SW480 (cell line): ENCODE results near the gene CHRM4.

Source experiments
- DNase-seq: peaks from one replicate; pipeline ENCODE4 v3.0.0-alpha.2; 2016; ENCODE audit warnings: low spot score

CHRM4 gene

DNA sequence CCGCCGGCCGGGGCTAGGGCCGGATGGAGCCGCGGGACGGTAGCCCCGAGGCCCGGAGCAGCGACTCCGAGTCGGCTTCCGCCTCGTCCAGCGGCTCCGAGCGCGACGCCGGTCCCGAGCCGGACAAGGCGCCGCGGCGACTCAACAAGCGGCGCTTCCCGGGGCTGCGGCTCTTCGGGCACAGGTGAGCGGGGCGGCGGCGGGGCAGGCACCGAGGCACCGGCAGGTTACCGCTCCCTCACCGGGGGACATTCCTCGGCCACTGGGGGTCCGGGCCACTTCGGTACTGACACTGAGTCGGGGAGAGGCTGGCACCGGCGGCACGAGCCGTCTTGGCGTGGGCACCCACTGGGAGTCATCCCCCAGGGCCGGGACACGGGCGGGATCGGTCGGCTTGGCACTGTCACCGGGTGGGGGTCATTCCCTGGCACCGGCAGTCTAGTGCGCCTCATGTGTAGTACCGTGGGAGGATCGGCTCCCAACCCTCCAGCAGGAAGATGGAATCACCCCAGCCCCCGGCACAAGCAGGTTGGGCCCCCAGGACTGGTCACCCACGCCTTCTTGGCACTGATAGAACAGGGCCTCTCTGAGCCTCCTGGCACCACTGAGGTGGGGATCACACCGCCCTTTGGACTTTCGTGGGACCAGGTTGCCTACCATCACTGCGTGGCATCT is 43.8 kb downstream of the CHRM4 start:
- no peak for DNase-seq

DNA sequence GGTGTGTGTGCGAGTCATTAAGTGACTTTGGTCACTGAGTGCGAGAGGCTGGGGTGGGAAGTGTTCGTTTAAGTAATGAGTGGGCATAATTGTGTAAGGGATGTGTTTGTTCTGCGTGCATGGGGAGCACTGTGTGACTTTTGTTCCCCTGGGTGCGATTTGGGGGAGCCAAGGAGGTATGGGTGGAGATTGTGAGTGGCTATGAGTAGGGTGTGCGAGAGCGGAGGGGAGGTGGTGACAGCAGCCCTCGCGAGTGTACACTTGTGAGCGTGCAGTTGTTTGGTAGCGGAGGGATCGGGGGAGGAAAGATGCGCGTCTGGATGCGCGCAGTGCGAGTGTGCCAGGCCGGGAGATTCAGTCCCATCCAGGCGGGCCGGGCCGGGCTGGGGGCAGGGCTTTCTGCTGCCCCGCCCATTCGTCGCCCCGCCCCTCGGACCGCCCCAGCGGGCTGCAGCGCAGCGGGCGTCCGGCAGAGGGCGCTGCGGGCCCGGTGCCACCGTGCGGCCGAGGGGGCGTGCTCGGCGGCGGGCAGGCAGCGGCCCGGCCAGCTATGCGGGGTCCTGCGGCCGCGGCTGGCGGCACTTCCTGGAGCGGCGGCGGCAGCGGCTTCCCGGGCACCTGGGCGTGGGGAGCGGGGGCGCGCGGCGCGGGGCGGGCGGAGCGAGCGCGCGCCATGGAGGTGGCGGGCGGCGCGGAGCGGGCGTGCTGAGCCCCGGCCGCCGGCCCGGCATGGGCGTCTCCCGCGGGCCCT is 44.5 kb downstream of the CHRM4 start, which contains the start of gene DGKZ:
Gene DGKZ (plus strand): TSS at position 578 of the 751 bp plus-strand sequence. CDS start 197 bp downstream, outside the sequence.
- DNase-seq, result peak; percentile 84

DNA sequence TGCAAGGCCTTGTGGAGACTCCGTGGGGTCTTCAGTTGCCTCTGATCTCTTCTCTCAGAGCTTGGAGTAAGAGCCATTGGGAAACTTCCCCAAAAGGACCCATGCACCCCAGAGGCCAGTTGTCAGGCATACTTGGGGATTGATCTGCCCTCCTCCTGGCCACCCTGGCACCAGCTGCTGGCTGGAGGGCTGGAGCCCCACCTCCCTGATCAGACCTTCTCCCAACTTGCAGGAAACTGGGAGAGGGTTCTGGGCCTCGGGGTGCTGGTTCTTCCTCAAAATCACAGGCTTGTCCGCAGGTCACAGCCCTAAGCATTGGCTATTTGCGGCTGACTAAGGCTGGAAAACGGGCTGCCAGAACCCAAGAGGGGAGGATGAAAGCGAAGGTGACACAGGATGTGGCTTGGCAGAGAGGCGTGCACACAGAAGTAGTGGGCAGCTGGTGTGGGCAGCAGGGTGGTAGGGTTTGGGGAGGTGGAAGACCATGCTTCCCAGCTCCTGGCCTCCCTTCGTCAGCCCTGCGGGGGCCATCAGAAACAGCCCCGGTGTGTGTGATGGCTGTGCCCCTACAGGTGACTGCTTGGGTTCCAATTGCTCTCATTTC is 45.6 kb downstream of the CHRM4 start:
- DNase-seq, result peak; percentile 70

DNA sequence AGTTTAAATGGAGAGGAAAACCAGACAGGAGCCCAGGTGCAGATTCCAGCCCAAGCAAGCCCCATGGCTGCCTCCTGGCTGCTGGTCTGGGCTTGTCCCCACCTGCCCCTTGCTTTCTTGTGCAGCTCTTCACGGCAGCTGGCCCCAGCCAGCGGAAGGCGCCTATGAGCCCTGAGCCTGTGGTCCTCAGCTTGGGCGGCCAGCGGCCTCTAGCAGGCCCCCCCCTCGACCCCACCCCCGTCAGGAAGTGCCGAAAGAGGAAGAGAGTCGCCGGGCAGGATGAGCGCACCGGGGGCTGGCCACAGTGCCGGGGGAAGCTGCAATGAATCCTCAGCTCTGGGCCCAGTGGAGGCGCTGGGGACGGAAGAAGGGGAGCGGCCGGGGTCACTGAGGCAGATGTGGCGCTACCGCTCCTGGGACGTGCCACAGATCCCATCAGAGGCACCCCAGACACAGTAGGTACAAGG is 46.4 kb downstream of the CHRM4 start:
- no peak for DNase-seq

DNA sequence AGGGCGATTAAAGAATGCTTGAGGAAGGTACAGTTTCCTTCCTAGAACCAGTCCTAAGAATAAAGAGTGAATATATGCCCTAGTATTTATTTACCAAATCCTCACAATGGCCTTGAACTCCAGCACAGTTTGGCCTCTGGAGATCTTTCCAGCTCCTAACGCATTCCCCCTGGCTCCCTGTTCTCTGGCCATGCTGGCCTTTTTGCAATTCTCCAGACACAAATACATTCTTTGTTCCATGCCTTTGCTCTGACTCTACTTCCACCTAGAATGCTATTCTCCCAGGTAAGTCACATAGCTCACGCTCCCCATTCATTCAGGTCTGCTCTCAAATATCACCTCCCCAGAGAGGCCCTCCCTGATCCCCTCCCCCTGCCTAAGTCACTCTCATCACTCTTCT is 48.1 kb downstream of the CHRM4 start:
- DNase-seq, result no peak

DNA sequence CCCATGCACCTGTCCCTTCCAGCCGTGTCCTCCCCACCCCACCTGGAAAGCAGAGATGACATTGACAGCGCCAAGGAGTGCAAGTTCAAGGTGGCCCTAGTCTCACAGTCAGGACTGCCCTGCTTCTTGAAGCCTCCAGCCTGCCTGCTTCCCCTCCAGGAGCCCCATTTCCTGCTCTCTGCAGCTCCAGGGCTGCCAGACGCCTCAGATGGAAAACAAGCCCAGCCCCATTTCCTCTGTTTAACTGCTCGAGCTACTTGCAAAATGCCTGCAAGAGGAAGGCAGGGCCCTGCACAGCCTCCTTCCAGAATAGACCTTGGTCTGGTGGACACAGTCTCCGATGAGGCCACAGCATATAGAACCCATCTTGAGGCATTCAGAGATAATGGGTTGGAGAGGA is 49.3 kb downstream of the CHRM4 start:
- no peak for DNase-seq

DNA sequence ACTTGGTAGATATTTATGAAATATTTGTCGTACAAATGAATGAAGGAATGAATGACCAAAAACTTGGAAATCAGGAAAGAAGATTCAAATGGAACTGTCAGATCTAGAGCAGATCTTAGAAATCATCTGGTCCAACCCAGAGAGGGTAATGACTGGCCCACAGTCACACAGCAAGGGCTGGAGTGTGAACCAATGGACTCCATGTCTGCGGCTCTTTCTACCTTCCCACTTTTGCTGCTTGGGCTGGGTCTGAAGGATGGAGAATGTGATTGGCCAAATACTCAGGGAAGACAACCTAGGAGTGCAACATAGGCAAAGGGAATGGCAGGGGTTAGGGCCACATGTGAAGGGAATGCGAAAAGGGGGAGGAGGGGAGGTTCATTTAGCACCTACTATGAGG is 50.1 kb downstream of the CHRM4 start:
- DNase-seq, result no peak

DNA sequence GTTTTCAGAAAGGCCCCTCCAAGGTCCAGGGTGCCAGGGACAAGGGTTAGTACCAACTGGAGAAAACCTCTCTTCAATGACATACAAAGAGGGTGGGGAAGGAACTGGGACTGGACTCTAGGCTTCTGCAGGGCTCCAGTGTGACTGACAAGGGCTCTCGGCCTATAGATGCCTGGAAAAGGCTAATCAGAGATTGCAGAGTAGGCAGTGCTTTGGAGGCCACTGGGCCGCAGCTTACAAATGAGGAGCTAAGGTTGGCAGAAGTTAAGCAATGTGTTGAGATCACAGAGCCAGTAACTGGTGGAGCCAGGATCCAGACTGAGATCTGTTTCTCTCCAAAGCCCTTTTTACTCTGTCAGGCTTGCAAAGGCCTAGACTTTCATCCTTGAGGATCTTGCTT is 51.8 kb downstream of the CHRM4 start:
- no peak for DNase-seq

DNA sequence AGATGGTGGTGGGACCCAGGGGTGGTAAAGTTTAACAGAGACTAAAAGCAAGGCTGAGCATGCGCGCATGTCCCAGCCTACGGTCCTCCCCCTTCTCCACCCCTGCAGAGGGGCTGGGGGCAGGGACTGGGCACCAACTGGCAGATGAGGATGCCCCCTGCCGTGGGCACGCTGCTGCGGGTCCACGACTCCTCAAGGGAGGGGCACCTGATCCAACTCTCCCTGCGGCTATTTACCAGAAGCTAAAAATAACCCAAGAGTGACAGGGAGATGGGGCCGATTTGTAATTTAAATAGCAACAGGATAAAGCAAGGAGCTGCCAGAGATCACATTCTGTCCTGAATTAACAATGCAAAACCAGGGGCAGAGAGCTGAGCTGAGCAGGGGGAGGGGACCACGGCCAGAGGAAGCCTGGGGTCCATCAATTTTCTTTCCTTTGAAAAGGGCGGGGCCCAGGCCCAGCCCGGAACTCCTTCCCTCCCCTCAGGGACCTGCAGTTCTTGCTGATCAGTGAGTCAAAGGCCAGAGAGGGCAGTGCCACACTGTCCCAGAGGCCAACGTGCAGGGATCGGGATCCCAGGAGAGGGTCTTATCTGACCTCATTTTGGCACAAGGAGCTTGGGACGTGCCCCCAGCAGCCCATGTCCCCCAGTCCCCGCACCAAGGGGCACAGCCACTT is 52.4 kb downstream of the CHRM4 start:
- DNase-seq, result no peak

DNA sequence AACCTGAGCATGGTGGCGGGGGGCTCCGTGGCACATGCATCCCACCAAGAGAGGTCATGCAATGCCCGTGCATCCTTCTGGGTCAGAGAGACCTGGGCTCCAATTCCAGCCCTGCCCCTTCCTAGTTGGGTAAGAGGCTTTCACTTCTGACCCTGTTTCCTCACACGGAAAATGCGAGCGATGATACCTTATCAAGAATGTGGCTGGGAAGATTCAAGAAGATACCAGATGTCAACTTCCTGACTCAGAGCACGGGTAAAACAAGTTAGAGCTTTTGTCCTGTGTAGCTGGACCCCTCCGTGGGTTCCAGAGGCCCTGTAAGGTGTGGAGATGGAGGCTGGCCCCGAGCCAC is 53.0 kb downstream of the CHRM4 start:
- DNase-seq, result no peak

DNA sequence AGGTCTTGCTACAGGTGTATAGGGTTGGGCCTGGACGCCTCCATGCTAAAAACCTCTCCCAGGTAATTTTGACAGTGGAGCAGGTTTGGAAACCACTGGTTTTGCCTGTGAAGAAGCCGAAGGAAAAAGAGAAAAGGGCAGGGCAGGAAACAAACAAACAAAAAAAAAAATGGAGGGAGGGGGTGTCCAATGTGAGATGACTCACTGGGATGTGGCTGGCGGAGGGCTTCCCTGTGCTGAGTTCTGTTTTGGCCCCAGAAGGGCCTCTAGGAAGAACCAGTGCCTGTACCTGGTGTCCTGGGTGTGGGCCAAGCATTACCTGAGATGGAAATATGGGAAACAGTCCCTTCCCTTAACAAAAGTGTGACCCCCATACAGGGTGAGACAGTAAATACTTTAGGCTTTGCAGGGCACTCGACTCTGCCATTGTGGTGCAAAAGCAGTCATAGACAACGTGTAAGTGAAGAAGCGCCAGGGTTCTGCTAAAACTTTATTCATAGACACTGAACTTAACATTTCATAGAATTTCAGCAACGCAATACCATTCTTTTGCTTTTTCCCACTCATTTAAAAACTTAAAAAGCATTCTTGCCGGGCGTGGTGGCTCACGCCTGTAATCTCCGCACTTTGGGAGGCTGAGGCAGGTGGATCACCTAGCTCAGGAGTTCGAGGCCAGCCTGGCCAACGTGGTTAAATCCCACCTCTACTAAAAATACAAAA is 53.8 kb downstream of the CHRM4 start:
- DNase-seq, result peak; percentile 34

DNA sequence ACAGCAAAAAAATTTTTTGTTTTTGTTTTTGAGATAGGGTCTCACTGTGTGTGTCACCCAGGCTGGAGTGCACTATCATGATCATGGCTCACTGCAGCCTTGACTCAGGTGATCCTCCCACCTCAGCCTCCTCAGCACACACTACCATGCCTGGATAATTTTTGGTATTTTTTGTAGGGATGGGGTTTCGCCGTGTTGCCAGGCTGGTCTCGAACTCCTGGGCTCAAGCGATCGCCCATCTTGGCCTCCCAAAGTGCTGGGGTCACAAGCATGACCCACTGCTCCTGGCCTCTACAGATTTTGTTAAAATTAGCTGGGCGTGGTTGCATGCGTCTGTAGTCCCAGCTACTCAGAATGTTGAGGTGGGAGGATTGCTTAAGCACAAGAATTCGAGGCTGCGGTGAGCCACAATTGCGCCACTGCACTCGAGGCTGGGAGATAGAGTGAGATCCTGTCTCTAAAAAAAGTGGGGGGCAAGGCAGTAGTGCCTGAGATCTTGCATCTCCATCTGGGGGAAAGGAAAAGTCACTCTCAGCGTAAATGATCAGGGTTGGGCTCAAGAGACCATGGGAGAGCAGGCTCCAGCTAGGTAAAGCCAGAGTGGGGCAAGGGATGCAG is 54.9 kb downstream of the CHRM4 start:
- no peak for DNase-seq

DNA sequence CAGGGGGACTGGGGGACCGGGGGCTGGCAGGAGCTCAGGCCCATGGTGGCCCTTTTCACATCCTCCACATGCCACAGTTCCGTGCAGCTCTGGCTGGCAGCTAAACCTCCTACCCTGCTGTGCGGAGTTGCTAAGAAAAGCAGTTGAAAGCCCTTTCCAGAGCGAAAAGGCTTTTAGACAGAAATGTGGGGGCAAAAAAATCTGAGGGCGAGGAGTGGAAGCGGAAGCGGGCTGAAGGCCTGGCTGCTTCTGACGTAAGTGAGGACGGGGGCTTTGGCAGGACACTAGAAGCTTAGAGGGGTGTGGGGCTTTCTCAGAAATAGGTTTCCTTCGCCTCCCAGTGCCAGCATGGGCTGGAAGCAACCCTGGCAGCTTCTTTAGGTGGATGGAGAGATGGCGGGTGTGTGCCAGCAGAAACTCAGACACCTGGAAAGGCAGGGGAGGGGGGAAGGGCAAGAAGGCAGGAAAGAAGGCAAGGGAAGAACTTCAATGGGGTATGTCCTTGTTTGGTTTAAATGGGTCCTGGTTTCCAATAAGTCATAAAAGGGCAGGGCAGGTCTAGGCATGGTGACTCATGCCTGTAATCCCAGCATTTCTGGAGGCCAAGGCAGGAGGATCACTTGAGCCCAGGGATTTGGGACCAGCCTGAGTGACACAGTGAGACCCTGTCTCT is 55.5 kb downstream of the CHRM4 start:
- DNase-seq, result peak; percentile 29

DNA sequence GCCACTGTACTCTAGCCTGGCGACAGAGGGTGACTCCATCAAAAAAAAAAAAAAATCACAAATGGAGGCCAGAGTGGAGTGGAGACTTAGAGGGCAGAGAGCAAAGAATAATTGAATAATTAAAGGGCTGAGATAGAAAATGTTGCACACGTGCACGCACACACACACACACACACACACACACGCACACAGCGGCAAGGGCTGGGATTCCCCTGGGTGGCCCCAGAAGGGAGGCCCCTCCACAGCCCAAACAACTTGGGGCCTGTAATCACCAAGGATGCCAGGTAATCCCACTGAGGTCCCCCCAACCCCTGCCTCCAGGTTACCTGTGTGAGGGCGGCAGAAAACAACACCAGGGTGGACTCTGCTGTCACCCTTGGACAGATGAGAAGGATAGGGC is 56.3 kb downstream of the CHRM4 start:
- no peak for DNase-seq

DNA sequence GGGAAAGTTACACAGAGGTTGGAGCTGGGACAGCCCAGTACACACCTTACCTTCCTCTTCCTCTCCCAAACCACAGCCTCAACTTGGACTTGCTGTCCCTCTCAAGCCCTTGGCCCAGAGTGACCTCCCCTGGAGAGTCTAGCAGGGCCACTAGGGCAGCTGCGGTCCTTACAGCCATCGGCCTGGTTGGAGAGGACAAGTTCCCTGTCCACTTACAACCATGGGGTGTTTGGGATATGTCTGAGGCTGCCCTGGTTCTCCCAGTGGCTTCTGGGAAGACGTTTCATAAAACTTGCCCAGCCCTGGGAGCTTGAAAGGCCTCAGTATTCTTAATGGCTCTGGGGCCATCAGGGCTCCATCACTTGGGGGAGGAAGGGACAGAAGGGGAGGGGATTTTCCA is 57.4 kb downstream of the CHRM4 start:
- DNase-seq, result no peak
